Ecto neural progenitor cell (in vitro differentiated cells): ENCODE measurements around the gene KCNH1.

Experiments used
- DNase-seq: peaks from one replicate; pipeline ENCODE4 v3.0.0-alpha.2; 2018; ENCODE audit warnings: low spot score

KCNH1 gene

GRCh38 chr1:210646258-210646616 lies 487.7 kb downstream of the KCNH1 start:
- no peak for DNase-seq

DNA sequence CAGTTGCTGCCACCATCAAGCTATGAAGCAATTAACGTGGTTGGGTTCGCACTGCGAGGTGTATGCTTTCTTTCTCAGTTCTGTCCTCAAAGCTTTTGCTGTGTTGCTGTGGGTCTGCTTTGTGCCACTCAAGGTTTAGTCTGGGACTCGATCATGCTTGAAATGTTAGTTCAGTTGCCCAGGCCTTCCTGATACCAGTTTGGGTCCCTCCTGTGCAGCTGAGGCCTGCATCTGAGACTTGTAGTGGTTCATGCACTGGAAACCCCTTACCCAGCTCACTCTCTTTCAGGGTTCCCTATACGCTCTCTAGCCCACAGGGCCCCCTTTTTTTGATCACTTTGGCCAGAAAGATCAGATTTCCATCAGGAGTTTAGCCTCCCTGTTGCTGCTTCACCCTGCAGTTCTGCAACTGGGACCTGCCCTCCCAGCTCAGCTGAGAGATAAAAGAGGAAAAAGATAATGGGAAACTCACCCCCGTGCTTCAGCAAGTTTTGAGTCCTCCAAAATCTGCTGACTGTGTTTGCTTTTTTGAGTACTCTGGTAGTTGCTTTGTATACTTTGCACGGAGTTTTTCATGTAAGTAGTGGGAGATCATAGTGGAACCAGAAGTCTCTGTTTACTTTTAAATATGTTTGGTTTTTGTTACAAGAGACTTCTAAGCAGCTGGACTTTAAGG lies 488.2 kb downstream of the KCNH1 start:
- no peak for DNase-seq

DNA sequence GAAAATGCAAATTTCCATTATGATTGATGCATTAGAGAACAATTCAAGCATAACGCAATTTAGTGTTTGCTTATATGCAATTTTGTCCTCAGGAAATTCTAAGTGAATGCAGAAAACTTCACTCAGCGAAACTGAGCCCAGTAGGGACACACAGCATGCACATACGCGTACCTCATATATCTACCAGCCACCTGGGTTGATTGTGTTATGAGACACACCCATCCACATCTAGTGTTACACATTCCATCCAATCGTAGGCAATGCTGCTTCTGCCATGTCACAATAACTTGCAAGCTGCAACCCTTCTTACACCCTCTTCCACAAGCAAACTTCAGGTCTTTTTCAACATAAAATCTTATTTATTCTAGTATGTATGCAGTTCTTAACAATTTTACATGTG lies 492.4 kb downstream of the KCNH1 start:
- DNase-seq: no peak

DNA sequence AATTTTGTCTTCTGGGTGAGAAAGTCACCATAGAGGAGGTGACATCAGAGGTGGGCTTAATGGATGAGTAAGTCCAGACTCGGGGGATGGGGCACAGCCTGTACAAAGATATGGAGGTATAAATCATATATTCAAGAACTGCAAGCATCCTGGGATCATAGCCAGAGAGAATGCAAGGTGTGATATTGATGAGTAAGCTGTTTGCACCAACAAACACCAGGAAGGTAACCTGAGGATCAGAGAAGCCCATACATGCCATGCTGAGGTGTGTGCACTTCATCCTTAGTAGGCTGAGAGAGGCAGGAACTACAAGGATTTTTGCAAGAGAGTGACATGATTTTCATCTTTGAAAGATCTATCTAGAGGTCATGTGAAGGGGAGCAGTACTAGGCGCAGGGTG lies 498.8 kb downstream of the KCNH1 start:
- no peak for DNase-seq

DNA sequence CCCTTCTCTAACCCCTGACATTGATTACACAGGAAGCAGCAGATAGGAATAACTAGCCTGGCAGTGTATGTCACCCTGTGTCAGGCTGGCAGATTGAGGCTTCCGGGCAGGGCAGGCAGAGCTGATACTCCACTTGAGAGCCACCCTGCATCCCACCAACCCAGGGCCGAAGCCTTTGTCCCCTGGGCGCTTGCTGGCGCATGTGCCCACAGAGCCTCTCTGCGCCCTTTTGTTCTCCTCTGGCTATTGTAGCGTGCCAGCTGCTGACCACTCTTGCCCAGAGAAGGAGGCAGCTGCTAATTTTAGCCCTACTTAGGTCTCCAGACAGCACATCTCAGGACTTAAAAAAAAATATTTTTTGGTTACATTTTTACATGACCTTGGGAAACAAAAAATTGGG lies 500.3 kb downstream of the KCNH1 start:
- DNase-seq: no peak

DNA sequence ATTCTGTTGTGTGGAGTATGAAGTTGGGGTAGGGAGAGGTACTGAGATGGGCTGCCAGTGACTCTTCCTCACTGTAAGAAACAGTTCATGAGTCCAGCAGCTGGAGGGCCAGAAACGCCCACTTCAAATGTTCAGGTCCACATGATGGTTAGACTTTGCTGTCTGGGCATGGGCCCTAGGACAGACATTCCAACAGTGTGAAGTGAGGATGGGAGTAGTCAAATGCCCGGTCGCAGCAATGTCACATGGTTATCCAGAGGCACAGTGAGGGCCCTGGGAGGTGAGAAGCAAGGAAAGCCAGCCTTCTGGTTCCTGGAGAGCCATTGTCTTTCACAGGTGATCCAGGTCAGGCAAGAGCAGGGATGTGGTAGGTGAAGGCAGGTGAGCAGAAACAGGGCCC lies 500.8 kb downstream of the KCNH1 start:
- DNase-seq: no peak

- no peak for DNase-seq
Measured at GRCh38 chr1:210631399-210631798, 502.5 kb downstream of the KCNH1 start.

GRCh38 chr1:210629276-210629675 lies 504.7 kb downstream of the KCNH1 start:
- DNase-seq: no peak

- DNase-seq: no peak
Measured at GRCh38 chr1:210627755-210628154, 506.2 kb downstream of the KCNH1 start.
